ENCODE measurements around the gene ADCY10.
"Not testable (repeated sequence)": the region's sequence is repeated elsewhere in the genome, so short reads cannot be mapped to it uniquely, and the experiment has no call there.

ADCY10 gene

DNA sequence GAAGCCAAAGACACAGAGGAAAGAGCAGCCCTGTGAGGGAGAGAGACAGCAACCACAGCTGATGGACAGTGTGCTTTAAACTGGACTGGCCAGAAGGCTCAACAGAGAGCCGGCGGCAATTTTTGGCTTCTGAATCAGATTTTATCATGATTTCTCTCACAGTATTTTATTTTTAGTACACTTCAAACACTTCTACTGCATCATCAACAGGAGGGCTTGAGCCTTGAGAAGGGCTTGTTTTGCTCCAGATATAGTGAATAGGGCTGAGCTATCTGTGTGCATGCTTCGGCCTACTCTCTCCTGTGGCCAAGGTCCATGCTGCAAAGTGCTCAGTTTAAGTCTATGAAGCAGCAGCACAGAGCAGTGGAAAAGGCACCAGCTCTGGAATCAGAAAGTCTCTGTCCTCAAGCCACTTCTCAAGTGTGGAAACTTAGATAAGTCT, 33.3 kb downstream of the ADCY10 start:
- no peak overlapping the region for H3K4me3 ChIP-seq (ENCODE audit: control insufficient read depth, low read depth, low read length)
- DNase-seq (ENCODE audit: low read depth) = no peak
- TF ChIP-seq, protein P1, sequence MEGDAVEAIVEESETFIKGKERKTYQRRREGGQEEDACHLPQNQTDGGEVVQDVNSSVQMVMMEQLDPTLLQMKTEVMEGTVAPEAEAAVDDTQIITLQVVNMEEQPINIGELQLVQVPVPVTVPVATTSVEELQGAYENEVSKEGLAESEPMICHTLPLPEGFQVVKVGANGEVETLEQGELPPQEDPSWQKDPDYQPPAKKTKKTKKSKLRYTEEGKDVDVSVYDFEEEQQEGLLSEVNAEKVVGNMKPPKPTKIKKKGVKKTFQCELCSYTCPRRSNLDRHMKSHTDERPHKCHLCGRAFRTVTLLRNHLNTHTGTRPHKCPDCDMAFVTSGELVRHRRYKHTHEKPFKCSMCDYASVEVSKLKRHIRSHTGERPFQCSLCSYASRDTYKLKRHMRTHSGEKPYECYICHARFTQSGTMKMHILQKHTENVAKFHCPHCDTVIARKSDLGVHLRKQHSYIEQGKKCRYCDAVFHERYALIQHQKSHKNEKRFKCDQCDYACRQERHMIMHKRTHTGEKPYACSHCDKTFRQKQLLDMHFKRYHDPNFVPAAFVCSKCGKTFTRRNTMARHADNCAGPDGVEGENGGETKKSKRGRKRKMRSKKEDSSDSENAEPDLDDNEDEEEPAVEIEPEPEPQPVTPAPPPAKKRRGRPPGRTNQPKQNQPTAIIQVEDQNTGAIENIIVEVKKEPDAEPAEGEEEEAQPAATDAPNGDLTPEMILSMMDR (conservative IDR thresholded peaks at IDR 0.05; ENCODE audit: control insufficient read depth, insufficient read depth, low read depth, low read length) = no peak

DNA sequence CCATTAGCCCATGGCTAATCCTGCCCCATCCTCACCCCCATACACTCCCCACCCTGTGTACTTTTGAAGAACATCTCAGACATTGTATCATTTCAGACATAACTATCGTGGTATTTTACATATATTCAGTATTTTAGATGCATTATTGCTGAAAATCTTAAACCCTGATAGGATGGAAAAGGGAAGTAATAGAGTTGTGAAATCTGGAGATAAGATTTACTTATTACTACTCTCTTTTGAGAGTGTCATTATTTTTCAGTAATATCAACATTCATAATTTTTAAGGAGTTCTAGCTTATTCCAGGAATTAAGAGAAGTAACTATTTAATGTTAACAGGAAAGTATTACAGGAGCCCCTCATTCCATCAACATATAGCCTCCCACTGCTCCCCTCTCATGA, 34.4 kb downstream of the ADCY10 start:
- no peak for DNase-seq (ENCODE audit: low read depth)
- no peak overlapping the region for H3K4me3 ChIP-seq (ENCODE audit: control insufficient read depth, low read depth, low read length)
- TF ChIP-seq, protein P1 (conservative IDR thresholded peaks at IDR 0.05; ENCODE audit: control insufficient read depth, insufficient read depth, low read depth, low read length) = no peak

DNA sequence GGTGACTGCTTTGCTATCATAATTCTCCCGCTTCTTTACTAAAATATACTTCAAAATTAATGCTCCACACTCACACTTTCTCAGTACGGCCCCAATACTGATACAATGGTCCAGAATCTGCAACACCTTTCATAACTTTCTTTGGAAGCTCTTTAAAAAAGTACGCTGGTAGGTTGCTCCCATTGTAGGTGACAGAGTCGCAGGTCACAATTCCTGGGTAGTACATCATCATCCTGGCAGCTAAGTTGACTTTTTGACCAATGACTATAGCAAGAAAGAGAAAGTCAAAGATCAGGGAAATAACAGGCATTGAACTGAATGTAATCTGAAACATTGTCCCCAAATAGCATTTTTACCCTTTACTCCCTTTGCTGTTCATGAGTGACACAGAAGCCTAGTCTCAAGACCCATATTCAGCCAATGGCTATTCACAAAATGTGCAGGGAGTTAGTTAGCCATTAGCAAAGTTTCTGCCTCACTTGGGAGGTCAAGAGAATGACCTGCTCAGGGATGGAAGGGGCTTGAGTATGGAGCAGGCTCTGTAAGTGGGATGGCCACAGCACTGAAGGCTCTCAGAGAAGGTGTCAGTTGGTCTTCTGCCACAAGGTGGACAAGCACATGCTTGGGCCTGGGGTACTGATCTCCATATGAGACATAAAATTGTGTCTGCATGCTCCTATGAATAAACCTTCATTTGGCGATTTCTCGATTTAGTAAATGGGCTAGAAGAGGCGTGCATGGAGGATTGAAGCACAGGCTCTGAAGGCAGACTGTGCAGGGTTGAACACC, 35.4 kb downstream of the ADCY10 start:
- DNase-seq (ENCODE audit: low read depth) = no peak
- no peak overlapping the region for H3K4me3 ChIP-seq (ENCODE audit: control insufficient read depth, low read depth, low read length)
- TF ChIP-seq, protein P1 (conservative IDR thresholded peaks at IDR 0.05; ENCODE audit: control insufficient read depth, insufficient read depth, low read depth, low read length) = no peak

DNA sequence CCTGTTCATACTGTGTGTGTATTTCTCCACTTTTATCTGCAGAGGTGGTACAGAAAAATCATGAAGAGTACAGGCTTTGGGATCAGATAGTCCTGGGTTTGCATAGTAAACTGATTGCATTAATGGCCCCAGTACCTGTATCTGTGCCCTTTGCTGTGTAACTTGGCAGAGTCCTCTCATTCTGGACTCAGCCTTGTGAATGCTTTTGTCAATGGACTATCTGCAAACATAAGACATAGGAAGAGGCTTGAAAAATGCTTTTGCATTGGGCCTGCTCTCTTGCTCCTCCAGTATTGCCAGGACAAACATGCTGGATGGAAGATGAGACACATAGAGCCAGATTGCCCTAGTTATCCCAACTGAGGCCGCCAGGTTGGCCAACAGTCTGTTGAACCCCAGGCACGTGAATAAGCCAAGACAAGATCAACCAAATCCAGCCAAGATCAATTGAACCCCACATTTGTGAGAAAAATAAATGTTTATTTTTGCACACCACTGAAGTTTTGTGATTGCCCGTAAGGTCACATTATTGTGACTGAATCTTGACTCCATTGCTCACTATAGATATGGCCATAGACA, 37.2 kb downstream of the ADCY10 start:
- DNase-seq (ENCODE audit: low read depth) = no peak
- H3K4me3 ChIP-seq (ENCODE audit: control insufficient read depth, low read depth, low read length) = no peak overlapping the region
- TF ChIP-seq, protein P1 (conservative IDR thresholded peaks at IDR 0.05; ENCODE audit: control insufficient read depth, insufficient read depth, low read depth, low read length) = no peak

DNA sequence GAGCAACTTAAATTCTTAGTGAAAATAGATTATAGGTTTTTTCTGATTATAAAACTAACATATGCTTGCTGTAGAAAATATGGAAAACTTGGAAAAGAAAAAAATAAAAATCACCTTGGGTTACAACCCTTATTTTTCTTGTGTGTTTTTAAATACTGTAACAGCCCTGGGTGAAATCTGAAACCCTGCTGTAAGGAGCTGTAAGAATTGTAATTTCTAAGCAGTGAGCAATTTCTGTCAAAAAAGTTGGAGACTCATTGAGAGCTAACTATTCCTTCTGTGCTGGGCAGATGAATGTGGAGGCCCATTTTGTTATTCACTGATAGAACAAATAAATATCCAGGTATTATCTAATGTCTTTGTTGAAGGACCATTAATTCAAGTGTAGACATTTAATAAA, 42.6 kb downstream of the ADCY10 start:
- H3K4me3 ChIP-seq (ENCODE audit: control insufficient read depth, low read depth, low read length) = no peak overlapping the region
- no peak for DNase-seq (ENCODE audit: low read depth)
- TF ChIP-seq, protein P1 (conservative IDR thresholded peaks at IDR 0.05; ENCODE audit: control insufficient read depth, insufficient read depth, low read depth, low read length) = no peak

DNA sequence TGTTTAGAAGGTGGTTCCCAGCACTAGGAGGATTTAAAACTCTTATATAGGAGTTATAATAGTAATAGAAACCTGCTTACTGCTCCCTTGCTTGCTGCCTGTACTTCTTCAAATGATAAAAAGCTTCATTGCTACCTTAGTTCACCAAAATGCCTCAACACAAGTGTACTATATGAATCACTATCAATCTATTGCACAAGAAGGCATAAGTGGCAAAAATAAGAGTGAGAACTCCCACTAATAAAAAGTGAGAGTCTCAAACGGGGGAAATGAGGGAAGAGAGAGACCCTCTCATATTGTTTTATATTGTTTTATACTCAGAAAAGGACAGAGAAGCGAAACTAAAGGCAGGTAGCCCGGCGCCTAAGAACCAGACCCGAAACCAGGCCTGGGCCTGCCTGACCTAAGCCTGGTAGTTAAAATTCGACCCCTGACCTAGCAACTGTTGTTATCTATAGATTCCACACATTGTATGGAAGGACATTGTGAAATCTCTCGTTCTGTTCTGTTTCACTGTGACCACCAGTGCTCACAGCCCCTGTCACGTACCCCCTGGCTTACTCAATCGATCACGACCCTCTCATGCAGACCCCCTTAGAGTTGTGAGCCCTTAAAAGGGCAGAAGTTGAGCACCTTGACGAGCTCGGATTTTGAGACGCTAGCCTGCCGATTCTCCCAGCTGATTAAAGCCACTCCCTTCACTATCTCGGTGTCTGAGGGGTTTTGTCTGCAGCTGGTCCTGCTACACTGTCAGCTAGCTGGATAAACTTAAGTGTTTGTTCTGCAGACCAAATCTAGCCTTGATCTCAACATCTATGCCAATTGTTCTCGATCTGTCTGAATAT, 44.6 kb downstream of the ADCY10 start:
- DNase-seq (ENCODE audit: low read depth); H3K4me3 ChIP-seq (ENCODE audit: control insufficient read depth, low read depth, low read length): not testable (repeated sequence)

DNA sequence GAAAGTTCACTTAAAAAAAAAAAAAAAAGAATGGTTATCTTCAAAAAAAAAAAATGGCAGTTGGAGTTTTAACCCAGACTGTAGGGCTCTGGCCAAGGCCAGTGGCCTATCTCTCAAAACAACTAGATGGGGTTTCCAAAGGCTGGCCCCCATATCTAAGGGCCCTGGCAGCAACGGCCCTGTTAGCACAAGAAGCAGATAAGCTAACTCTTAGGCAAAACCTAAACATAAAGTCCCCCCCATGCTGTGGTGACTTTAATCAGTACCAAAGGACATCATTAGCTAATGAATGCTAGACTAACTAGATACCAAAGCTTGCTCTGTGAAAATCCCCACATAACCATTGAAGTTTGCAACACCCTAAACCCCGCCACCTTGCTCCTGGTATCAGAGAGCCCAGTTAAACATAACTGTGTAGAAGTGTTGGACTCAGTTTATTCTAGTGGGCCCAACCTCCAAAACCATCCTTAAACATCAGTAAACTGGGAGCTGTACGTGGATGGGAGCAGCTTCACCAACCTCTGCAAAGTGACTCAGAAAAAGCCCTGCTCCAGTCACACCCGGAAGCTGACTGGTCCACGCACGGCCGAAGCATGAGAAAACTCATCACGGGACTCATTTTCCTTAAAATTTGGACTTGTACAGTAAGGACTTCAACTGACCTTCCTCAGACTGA, 47.1 kb downstream of the ADCY10 start:
- not testable (repeated sequence) for DNase-seq (ENCODE audit: low read depth); H3K4me3 ChIP-seq (ENCODE audit: control insufficient read depth, low read depth, low read length)

DNA sequence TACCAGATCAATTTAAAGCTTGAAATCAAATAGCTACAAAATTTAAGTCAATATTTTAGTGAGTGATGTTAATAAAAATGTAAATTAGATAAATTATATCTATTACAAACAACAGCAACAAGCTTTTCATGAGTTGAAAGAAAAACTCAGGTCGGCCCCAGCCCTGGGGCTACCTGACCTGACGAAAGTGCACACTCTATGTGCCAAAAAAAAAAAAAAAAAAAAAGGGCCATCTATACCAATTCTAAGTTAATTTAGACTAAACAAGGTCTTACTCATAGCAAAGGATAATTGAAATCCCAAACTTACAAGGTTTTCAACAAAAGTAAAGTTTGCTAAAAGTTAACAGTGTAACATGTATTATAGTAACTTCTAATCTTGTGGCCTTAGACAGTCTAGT, 47.6 kb downstream of the ADCY10 start:
- not testable (repeated sequence) for DNase-seq (ENCODE audit: low read depth); H3K4me3 ChIP-seq (ENCODE audit: control insufficient read depth, low read depth, low read length)

DNA sequence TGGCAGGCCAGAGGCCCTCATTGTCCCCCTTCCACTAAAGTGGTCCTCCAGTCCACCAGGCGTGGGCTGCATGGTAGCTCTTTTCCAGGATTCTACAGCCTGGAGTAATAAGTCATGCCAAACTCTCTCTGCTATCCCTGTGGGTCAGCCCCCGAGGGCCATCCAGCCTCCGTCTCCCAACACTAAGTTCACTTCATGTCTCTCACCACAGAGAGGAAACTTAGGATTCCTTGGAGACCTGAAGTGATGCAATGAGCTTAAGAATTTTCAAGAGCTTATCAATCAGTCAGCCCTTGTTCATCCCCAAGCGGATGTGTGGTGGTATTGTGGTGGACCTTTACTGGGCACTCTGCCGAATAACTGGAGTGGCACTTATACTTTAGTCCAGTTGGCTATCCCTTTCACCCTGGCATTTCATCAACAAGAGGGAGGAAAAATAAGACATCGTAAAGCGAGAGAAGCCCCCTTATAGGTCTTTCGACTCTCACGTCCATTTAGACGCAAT, 48.1 kb downstream of the ADCY10 start:
- not testable (repeated sequence) for H3K4me3 ChIP-seq (ENCODE audit: control insufficient read depth, low read depth, low read length); DNase-seq (ENCODE audit: low read depth)

DNA sequence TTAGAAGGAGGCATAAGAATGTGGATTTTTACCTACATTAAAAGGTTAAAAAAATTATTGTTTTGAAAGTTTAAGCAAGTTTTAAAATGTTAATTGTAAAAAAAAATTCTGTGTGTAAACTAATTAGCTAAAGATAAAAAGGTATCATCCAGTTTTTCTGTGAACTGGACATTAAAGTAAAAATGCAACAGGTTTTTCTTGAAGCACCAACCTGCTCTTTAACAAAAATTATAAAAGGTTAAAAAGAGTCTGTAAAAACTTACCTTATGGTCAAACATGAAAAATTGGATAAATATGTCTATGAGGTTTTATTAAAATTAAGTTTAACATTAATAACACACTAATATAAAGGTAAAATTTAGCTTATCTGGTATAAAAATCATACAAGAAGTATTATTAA, 48.7 kb downstream of the ADCY10 start:
- not testable (repeated sequence) for H3K4me3 ChIP-seq (ENCODE audit: control insufficient read depth, low read depth, low read length); DNase-seq (ENCODE audit: low read depth)

Data from fibroblast of mammary gland (primary cell).